Measurements from ENCODE around the gene TMEM43. TPM values are rescaled to one million over a fixed set of nuclear protein-coding genes. Genes with fewer than 3 reads are reported as not detected.

TMEM43 gene
- total RNA-seq, 1 experiment from 2014 or later, result 32.4 TPM

- Histone ChIP-seq H3K36me3 (ENCODE audit: control insufficient read depth in 1 of 2, insufficient read depth in 2 of 2, low read length in 2 of 2) (peaks cover 2 to 17% of the 10 kb centered on the region in 2 experiments; a peak in 1 of 4 replicates), H3K9me3 (ENCODE audit: control insufficient read depth in 1 of 2, insufficient read depth in 1 of 2, low read depth in 1 of 2, low read length in 2 of 2) (no peaks in the 10 kb centered on the region), H4K20me1 (ENCODE audit: insufficient read depth) (no peaks in the 10 kb centered on the region; the same call in 1 of the 2 replicates), H2AFZ (ENCODE audit: low read depth, low read length, poor library complexity, severe bottlenecking) (no peak overlapping the region), H3K27me3 (ENCODE audit: insufficient read depth, low read length) (no peaks in the 10 kb centered on the region), H3K27ac (ENCODE audit: low read depth, low read length) (peak overlapping the region; percentile 80), H3K9ac (ENCODE audit: low read length) (peak overlapping the region; percentile 92), H3K79me2 (ENCODE audit: insufficient read depth, low read length) (peaks cover 83% of the 10 kb centered on the region), H3K4me3 (replicated peaks in 1 of 2; ENCODE audit: low read depth in 1 of 2, low read length in 2 of 2) (peak overlapping the region; percentile 98 to 99), H3K4me2 (ENCODE audit: low read length) (peak overlapping the region; percentile 97), H3K9me2 (ENCODE audit: insufficient read depth) (no peaks in the 10 kb centered on the region), H3K4me1 (ENCODE audit: control insufficient read depth in 1 of 2, insufficient read depth in 2 of 2, low read length in 2 of 2) (peaks cover 8 to 20% of the 10 kb centered on the region in 2 experiments; a peak in 3 of 4 replicates)
- ChIA-PET CTCF (interaction anchor here (1.5 kb wide), 1 partner anchor 227 kb away, joined by 7 read pairs; no protein-coding TSS in a partner anchor), RAD21 (ENCODE audit: low non-redundant PET in 1 of 2, low total read pairs in 2 of 2, uncharacterized antibody in 2 of 2, unreplicated experiment in 2 of 2) (interaction anchor here in 1 of 2 experiments (2.7 kb wide), 1 partner anchor 227 kb away, joined by 7 read pairs; no protein-coding TSS in a partner anchor), POLR2A (interaction anchor here (1.5 to 3.0 kb wide), 2 partner anchors 55 to 237 kb away, joined by 3 to 18 read pairs; partner anchors contain the start of genes LSM3 and XPC)
- intact Hi-C loops (cut with micrococcal nuclease), result loop anchor here (10.0 kb wide), 1 partner anchor 469 kb away; no protein-coding TSS in a partner anchor
- DNase-seq (ENCODE audit: low read depth, low spot score) (no peak), ATAC-seq (no peak)
- TSS peak; percentile 55 for BruUV-seq (replicated peaks)
- TF ChIP-seq ELF1 (IDR thresholded peaks at IDR 0.05; ENCODE audit: borderline replicate concordance, low read depth) (no peak), EZH2phosphoT487 (IDR thresholded peaks at IDR 0.05; ENCODE audit: borderline replicate concordance) (no peak), CEBPB (IDR thresholded peaks at IDR 0.05; ENCODE audit: low read depth) (no peak), POLR2A (IDR thresholded peaks at IDR 0.05; ENCODE audit: borderline replicate concordance, extremely low read depth, insufficient read depth, insufficient read length) (no peak), REST (IDR thresholded peaks at IDR 0.05; ENCODE audit: low read depth) (no peak), ATF3 (IDR thresholded peaks at IDR 0.05) (no peak), TCF7L2 (IDR thresholded peaks at IDR 0.05; ENCODE audit: borderline replicate concordance, extremely low read depth, insufficient read depth, insufficient read length) (no peak), POLR2AphosphoS5 (IDR thresholded peaks at IDR 0.05; ENCODE audit: low read depth, low read length) (no peak), EGR1 (IDR thresholded peaks at IDR 0.05; ENCODE audit: low read depth) (no peak), RAD21 (IDR thresholded peaks at IDR 0.05; ENCODE audit: low read depth) (no peak), CTCF (IDR thresholded peaks at IDR 0.05 in 2 of 3, conservative IDR thresholded peaks at IDR 0.05 in 1 of 3; ENCODE audit: borderline replicate concordance in 1 of 3, insufficient read depth in 1 of 3, low read depth in 2 of 3, low read length in 2 of 3) (no peak), MAX (IDR thresholded peaks at IDR 0.05) (no peak), YY1 (IDR thresholded peaks at IDR 0.05; ENCODE audit: extremely low read depth, insufficient replicate concordance, low read depth, low read length) (no peak), ZFX (IDR thresholded peaks at IDR 0.05) (no peak), JUND (IDR thresholded peaks at IDR 0.05) (no peak), SRF (IDR thresholded peaks at IDR 0.05; ENCODE audit: low read depth) (no peak)
These were observed 1.3 kb upstream of the TMEM43 start for GRCh38 chr3:14123308-14124222.
